ENCODE data around the gene RP2.

The RP2 gene

DNA sequence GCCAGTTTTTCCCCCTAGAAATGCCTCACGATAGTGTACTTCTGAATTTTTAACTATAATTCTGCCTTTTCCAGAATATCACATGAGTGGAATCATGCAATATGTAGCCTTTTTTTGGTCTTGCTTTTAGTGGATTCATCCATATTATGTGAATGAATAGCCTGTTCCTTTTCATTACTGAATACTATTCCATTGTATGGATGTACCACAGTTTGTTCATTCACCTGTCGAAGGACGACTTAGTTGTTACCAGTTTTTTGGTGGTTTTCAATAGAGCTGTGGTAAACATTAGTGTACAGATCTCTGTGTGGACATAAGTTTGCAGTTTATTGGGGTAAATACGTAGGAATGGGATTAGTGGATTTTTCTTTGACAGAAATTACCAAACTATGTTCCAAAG lies 83.4 kb downstream of the RP2 start:
- DNase-seq (ENCODE audit: low spot score): no peak

DNA sequence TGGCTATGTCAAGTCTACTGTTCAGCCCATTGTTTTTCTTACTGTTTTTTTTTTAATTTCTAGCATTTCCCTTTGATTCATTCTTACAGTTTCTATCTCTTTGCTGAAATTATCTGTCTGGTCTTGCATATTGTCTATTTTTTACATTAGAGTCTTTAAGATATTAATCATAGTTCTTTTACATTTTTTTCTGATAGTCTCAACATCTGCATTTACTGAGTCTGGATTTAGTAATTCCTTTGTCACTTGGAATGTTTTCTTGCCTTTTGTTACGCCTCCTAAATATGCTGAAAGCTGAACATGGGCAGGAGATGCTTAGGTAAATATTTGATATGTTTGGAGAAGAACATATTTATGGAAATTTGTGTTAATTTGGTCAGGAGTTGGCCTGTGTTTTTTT lies 85.8 kb downstream of the RP2 start:
- DNase-seq (ENCODE audit: low spot score): no peak

DNA sequence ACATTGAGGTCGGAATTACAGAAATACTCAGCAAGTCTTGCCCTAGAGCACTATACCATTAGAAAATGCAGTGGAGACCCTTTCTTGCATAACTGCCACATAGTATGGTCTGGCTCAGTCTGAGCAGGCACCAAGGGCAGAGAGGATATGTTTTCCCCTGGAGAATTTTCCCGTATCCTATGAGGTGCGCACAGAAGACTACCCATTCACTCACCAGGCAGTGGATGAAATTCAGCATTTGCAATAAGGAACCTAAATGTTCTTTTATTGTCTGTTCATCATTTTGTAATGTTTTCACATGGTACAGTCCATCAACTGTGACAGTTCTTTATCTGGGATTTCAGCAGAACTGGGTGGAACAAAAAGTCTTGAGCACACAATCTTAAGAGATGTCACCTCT lies 90.9 kb downstream of the RP2 start:
- no peak for DNase-seq (ENCODE audit: low spot score)

DNA sequence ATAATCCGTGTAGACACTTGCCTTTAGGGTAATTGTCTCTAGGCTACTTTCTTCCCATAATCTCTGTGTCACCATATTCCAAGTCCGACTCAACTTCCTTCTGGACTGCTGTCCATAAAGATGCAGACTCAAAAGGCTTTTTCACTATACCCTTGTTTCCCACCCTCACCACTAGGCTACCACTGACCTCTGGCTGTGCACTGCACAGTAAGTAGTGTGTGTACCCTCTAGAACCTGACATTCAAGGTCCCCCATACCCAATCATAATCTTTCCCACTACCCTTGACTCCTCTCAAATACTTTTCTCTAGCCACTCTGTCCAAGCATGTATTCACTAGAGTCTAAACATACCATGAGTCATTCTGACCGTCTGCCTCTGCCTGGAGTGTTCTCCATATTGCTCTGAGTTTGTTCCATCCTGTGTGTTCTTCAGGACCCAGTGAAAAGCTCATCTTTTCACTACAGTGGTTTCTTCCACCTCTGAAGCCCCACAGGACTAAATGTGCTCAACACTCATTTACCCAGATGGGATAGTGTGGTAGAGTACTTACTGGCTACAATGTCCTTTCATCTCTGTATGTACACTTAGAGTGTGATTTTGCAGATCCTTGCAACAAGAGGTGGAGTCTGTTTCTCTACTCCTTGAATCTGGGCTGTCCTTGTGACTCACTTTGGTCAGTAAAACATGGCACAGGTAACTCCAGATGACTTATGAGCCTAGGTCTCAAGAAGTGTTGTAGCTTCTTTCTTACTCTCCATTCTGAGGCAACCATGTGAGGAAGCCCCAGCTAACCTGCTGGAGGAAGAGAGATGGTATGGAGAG lies 92.8 kb downstream of the RP2 start:
- no peak for DNase-seq (ENCODE audit: low spot score)
